HCT116 (cell line): ENCODE results near the gene SLC5A5. TPM values are rescaled to one million over a fixed set of nuclear protein-coding genes. Genes with fewer than 3 reads are reported as not detected.

Experiments used
- ATAC-seq: fragments of 200-7000 bp; cut with Tn5 transposase; 2 replicates; pipeline ENCODE4 v1.9.1; 2020; ENCODE audit warnings: mild to moderate bottlenecking, moderate library complexity
- BruUV-seq: library from RNA; stranded (reverse); fragments of 400-500 nt; replicated peaks from 2 replicates; lab custom pipeline; 2021; lab: Mats Ljungman, UMichigan
- CTCF ChIA-PET: fragments of 300-600 bp; sonication (Branson Sonifier 250); formaldehyde crosslinking; loops from one replicate; lab custom pipeline; 2021; ENCODE audit warnings: antibody characterized with exemption; lab: Charles Lee
- POLR2A ChIA-PET: fragments of 300-600, 350-600 bp; sonication (Branson Sonifier 250); formaldehyde crosslinking; loops from one replicate; lab custom pipeline; 2021; ENCODE audit warnings: antibody characterized with exemption; lab: Charles Lee
- RAD21 ChIA-PET, 2 experiments: fragments of 300-600 bp; sonication (Branson Sonifier 250); formaldehyde crosslinking; loops; one replicate each; lab custom pipeline; 2023; ENCODE audit warnings: low total read pairs in 2 of 2; ENCODE audit not compliant: uncharacterized antibody in 2 of 2, unreplicated experiment in 2 of 2, low non-redundant PET in 1 of 2; lab: Charles Lee
- DNase-seq: peaks from one replicate; pipeline ENCODE4 v3.0.0-alpha.2; 2010; ENCODE audit warnings: low read depth, low spot score
- H2AFZ ChIP-seq: fragments of 200-600 bp; shearing (Covaris generic), sonication (generic); 2 replicates; pipeline ENCODE4 v1.6.1; 2017; ENCODE audit warnings: low read depth, mixed run types, mixed read lengths, antibody characterized with exemption, low read length; ENCODE audit not compliant: poor library complexity, severe bottlenecking
- H3K27ac ChIP-seq: 2 replicates; pipeline ENCODE4 v1.5.1; 2012; ENCODE audit warnings: low read depth, low read length
- H3K27me3 ChIP-seq: fragments of 200-600 bp; sonication (generic); 2 replicates; pipeline ENCODE4 v1.6.1; 2016; ENCODE audit warnings: mixed run types, low read length, mixed read lengths; ENCODE audit not compliant: insufficient read depth
- H3K36me3 ChIP-seq, 2 experiments: fragments of 200-500 bp in 1 of 2; fragments of 200-600 bp in 1 of 2; sonication (Bioruptor generic) in 1 of 2; sonication (generic) in 1 of 2; 2 replicates each; pipeline versions ENCODE4 v1.5.1 to v1.6.1; 2014 to 2016; ENCODE audit warnings: low read length in 2 of 2, inconsistent platforms in 1 of 2, mixed read lengths in 1 of 2, mixed run types in 1 of 2; ENCODE audit not compliant: insufficient read depth in 2 of 2, control insufficient read depth in 1 of 2
- H3K4me1 ChIP-seq, 2 experiments: fragments of 200-600 bp in 1 of 2; sonication (generic) in 1 of 2; 2 replicates each; pipeline versions ENCODE4 v1.5.1 to v1.6.1; 2012 to 2017; ENCODE audit warnings: low read length in 2 of 2, inconsistent platforms in 1 of 2, mild to moderate bottlenecking in 1 of 2, mixed read lengths in 1 of 2, mixed run types in 1 of 2, moderate library complexity in 1 of 2; ENCODE audit not compliant: insufficient read depth in 2 of 2, control insufficient read depth in 1 of 2
- H3K4me2 ChIP-seq: fragments of 200-600 bp; sonication (generic); 2 replicates; pipeline ENCODE4 v1.6.1; 2017; ENCODE audit warnings: mixed run types, low read length, mixed read lengths
- H3K4me3 ChIP-seq, 2 experiments: fragments of 200-600 bp in 1 of 2; sonication (generic) in 1 of 2; replicated peaks in 1 of 2; 2 replicates each; pipeline ENCODE4 v1.5.1; 2011 to 2016; ENCODE audit warnings: low read length in 2 of 2, control low read depth in 1 of 2, low read depth in 1 of 2, mild to moderate bottlenecking in 1 of 2, mixed read lengths in 1 of 2, mixed run types in 1 of 2
- H3K79me2 ChIP-seq: fragments of 200-600 bp; sonication (generic); 2 replicates; pipeline ENCODE4 v1.6.1; 2017; ENCODE audit warnings: mild to moderate bottlenecking, mixed run types, low read length, moderate library complexity, mixed read lengths; ENCODE audit not compliant: insufficient read depth
- H3K9ac ChIP-seq: fragments of 200-600 bp; sonication (generic); 2 replicates; pipeline ENCODE4 v1.6.1; 2016; ENCODE audit warnings: low read length, mixed read lengths
- H3K9me2 ChIP-seq: fragments of 200-600 bp; sonication (generic), shearing (Covaris generic); 2 replicates; pipeline ENCODE4 v1.6.1; 2017; ENCODE audit warnings: mixed run types, mild to moderate bottlenecking, moderate library complexity; ENCODE audit not compliant: insufficient read depth
- H3K9me3 ChIP-seq, 2 experiments: fragments of 200-500 bp in 1 of 2; fragments of 200-600 bp in 1 of 2; sonication (Bioruptor generic) in 1 of 2; sonication (generic) in 1 of 2; 2 replicates each; pipeline ENCODE4 v1.6.1; 2014 to 2017; ENCODE audit warnings: low read length in 2 of 2, mixed read lengths in 2 of 2, inconsistent platforms in 1 of 2, low read depth in 1 of 2, mild to moderate bottlenecking in 1 of 2, mixed run types in 1 of 2, moderate library complexity in 1 of 2; ENCODE audit not compliant: control insufficient read depth in 1 of 2, insufficient read depth in 1 of 2
- H4K20me1 ChIP-seq: fragments of 200-600 bp; sonication (generic), shearing (Covaris generic); 2 replicates; pipeline ENCODE4 v1.6.1; 2017; ENCODE audit warnings: mixed run types, mild to moderate bottlenecking, moderate library complexity; ENCODE audit not compliant: insufficient read depth
- CEBPB ChIP-seq: IDR thresholded peaks from 2 replicates; pipeline ENCODE4 v1.6.1; 2012; ENCODE audit warnings: low read depth
- EGR1 ChIP-seq: IDR thresholded peaks from 2 replicates; pipeline ENCODE4 v1.6.1; 2012; ENCODE audit warnings: low read depth
- ELF1 ChIP-seq: IDR thresholded peaks from 2 replicates; pipeline ENCODE4 v1.6.1; 2012; ENCODE audit warnings: low read depth, borderline replicate concordance
- EZH2 ChIP-seq: fragments of 200-600 bp; sonication (generic); IDR thresholded peaks from 2 replicates; pipeline ENCODE4 v1.6.1; 2017; ENCODE audit warnings: antibody characterized with exemption, mixed run types
- EZH2phosphoT487 ChIP-seq: fragments of 200-600 bp; IDR thresholded peaks from 2 replicates; pipeline ENCODE4 v1.6.1; 2018; ENCODE audit warnings: antibody characterized with exemption, borderline replicate concordance
- FOSL1 ChIP-seq: IDR thresholded peaks from 2 replicates; pipeline ENCODE4 v1.6.1; 2012; ENCODE audit warnings: low read depth
- POLR2AphosphoS5 ChIP-seq: IDR thresholded peaks from 2 replicates; pipeline ENCODE4 v1.6.1; 2011; ENCODE audit warnings: mild to moderate bottlenecking, low read depth, low read length, moderate library complexity
- RAD21 ChIP-seq: IDR thresholded peaks from 2 replicates; pipeline ENCODE4 v1.6.1; 2012; ENCODE audit warnings: low read depth, mild to moderate bottlenecking
- SRF ChIP-seq: IDR thresholded peaks from 2 replicates; pipeline ENCODE4 v1.6.1; 2012; ENCODE audit warnings: low read depth
- ZFX ChIP-seq: fragments of 450-650 bp; IDR thresholded peaks from 2 replicates; pipeline ENCODE4 v1.6.1; 2017
- ZNF274 ChIP-seq: fragments of 200-500 bp; sonication (Bioruptor generic); IDR thresholded peaks from 2 replicates; pipeline ENCODE4 v1.6.1; 2014; ENCODE audit warnings: mild to moderate bottlenecking, low read depth, low read length, inconsistent platforms
- intact Hi-C: fragments of 100-400 bp; cut with micrococcal nuclease; formaldehyde crosslinking; loops from 2 replicates; pipeline ENCODE4 v1.10.0; 2022
- total RNA-seq: library from RNA; stranded (reverse); gene quantifications from one replicate; pipeline ENCODE4 v1.2.1, GENCODE V29; 2021; ENCODE audit not compliant: unreplicated experiment
- TF ChIP-seq, protein P1 (sequence below): IDR thresholded peaks from 2 replicates; pipeline ENCODE4 v1.6.1; 2012; ENCODE audit warnings: low read depth
- TF ChIP-seq, protein P2 (sequence below): IDR thresholded peaks from 2 replicates; pipeline ENCODE4 v1.6.1; 2012

The SLC5A5 gene
- total RNA-seq, 1 experiment from 2014 or later = 0.59 TPM

DNA sequence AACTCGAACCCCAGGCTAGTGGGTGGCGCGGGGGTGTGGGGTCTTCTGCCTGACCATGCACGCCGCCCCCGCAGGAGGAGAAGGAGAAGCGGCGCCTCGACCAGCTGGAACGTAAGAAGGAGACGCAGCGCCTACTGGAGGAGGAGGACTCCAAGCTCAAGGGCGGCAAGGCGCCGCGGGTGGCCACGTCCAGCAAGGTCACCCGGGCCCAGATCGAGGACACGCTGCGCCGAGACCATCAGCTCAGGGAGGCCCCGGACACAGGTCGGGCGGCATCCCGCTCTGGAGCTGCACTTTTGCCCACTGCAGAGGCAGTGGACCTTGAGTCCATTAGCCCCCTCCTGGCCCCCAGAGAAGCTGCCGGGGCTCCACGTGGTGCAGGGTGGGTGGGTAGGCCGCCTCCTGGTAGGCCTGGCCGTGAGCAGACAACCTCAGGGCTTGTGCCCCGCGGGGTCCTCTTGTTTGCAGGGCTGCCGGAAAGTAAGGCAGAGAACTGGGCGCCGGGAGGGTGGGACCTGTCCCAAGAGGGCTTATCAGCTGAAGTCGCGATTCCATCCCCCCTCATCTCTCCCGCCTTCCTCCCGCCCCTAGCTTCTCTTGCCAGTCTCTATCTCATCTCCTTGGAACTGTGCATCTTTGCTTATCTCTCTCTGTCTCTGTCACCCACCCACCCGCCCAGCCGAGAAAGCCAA, 71.0 kb downstream of the SLC5A5 start (continued):
- TF ChIP-seq, protein P1, sequence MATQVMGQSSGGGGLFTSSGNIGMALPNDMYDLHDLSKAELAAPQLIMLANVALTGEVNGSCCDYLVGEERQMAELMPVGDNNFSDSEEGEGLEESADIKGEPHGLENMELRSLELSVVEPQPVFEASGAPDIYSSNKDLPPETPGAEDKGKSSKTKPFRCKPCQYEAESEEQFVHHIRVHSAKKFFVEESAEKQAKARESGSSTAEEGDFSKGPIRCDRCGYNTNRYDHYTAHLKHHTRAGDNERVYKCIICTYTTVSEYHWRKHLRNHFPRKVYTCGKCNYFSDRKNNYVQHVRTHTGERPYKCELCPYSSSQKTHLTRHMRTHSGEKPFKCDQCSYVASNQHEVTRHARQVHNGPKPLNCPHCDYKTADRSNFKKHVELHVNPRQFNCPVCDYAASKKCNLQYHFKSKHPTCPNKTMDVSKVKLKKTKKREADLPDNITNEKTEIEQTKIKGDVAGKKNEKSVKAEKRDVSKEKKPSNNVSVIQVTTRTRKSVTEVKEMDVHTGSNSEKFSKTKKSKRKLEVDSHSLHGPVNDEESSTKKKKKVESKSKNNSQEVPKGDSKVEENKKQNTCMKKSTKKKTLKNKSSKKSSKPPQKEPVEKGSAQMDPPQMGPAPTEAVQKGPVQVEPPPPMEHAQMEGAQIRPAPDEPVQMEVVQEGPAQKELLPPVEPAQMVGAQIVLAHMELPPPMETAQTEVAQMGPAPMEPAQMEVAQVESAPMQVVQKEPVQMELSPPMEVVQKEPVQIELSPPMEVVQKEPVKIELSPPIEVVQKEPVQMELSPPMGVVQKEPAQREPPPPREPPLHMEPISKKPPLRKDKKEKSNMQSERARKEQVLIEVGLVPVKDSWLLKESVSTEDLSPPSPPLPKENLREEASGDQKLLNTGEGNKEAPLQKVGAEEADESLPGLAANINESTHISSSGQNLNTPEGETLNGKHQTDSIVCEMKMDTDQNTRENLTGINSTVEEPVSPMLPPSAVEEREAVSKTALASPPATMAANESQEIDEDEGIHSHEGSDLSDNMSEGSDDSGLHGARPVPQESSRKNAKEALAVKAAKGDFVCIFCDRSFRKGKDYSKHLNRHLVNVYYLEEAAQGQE = no peak

DNA sequence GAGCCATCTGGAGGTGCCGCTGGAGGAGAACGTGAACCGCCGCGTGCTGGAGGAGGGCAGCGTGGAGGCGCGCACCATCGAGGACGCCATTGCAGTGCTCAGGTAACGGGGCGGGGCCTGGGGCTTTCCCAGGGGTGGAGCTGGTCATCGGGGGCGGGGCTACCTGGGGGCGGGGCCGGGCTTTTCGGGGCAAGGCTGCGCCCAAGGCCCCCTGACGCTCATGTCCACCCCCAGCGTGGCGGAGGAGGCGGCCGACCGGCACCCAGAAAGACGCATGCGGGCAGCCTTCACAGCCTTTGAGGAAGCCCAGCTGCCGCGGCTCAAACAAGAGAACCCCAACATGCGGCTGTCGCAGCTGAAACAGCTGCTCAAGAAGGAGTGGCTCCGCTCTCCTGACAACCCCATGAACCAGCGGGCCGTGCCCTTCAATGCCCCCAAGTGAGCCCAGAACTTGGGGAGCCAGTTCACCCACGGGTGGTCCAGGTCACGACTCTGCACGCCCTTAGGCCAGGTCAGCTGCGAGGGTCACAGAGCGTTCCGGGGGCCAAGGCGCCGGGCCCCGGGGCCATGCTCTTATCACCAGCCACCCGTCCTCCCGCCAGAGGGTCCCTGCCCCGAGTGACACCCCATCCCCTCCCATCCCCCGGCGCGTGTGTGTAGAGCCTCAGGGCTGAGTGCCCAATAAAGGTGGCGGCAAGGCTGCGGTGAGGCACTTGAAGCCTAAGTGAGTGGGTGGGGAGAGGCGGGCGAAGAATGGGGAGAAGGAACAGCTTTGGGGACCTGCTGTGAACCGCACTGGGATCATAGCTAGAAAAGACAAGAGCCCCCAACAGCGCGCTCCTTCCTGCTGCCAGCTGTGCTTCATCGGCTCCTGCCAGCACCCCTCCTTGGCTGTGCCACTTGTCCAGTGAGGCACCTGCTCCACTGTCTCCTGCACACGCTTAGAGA, 71.8 kb downstream of the SLC5A5 start:
- ChIA-PET POLR2A (interaction anchor here (1.2 kb wide), 1 partner anchor 54 kb away, joined by 3 read pairs; no protein-coding TSS in a partner anchor), CTCF (interaction anchor here (0.6 to 4.2 kb wide), 3 partner anchors 38 to 309 kb away, joined by 3 to 28 read pairs (median 4); no protein-coding TSS in a partner anchor)
- H3K9ac ChIP-seq = no peak overlapping the region
- no peak for TF ChIP-seq CEBPB
- TF ChIP-seq EGR1 = no peak
- TF ChIP-seq, protein P2, sequence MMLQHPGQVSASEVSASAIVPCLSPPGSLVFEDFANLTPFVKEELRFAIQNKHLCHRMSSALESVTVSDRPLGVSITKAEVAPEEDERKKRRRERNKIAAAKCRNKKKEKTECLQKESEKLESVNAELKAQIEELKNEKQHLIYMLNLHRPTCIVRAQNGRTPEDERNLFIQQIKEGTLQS = no peak
- no peak for TF ChIP-seq FOSL1
- no peak for TF ChIP-seq ZNF274
- no peak for TF ChIP-seq RAD21
- TF ChIP-seq SRF = no peak
- TF ChIP-seq EZH2phosphoT487 = no peak
- TF ChIP-seq, protein P1 = no peak
- no peak for TF ChIP-seq POLR2AphosphoS5
- TF ChIP-seq EZH2 = no peak
- TF ChIP-seq ZFX = no peak
- TF ChIP-seq ELF1 = no peak

More for the DNA sequence above, 71.8 kb downstream of the SLC5A5 start:
- Histone ChIP-seq H2AFZ (no peak overlapping the region), H3K79me2 (0 out of 2 replicates have a peak, but pooled peaks cover 5% of the 10 kb centered on the region), H3K9me3 (no peaks in the 10 kb centered on the region), H3K9me2 (no peaks in the 10 kb centered on the region), H3K4me3 (no peak overlapping the region), H4K20me1 (no peaks in the 10 kb centered on the region), H3K27me3 (no peaks in the 10 kb centered on the region), H3K27ac (no peak overlapping the region), H3K36me3 (peaks cover 12 to 32% of the 10 kb centered on the region in 2 experiments; a peak in 3 of 4 replicates), H3K4me2 (no peak overlapping the region), H3K4me1 (peaks cover 11 to 36% of the 10 kb centered on the region in 2 experiments)
- ATAC-seq = no peak
- RAD21 ChIA-PET = no interaction called here
- no peak for DNase-seq
- BruUV-seq = TSS peak; percentile 88
- intact Hi-C loops = no loop called here
